Hepatocyte (in vitro differentiated cells): ENCODE measurements around the gene TRIM9.

Experiments
- CTCF ChIP-seq: fragments of 200-600 bp; sonication (generic); IDR thresholded peaks from 2 replicates; pipeline ENCODE4 v1.5.1; 2016; ENCODE audit warnings: antibody characterized with exemption, mild to moderate bottlenecking; ENCODE audit not compliant: poor library complexity
- EZH2 ChIP-seq: fragments of 200-600 bp; sonication (generic); IDR thresholded peaks from 2 replicates; pipeline ENCODE4 v1.6.1; 2016; ENCODE audit warnings: antibody characterized with exemption, mild to moderate bottlenecking, borderline replicate concordance
- EZH2phosphoT487 ChIP-seq: fragments of 200-600 bp; sonication (generic); IDR thresholded peaks from one replicate; pipeline ENCODE4 v1.6.1; 2018; ENCODE audit warnings: antibody characterized with exemption, mild to moderate bottlenecking, low read depth, moderate library complexity; ENCODE audit not compliant: unreplicated experiment, severe bottlenecking

GRCh38 chr14:51117593-51117992 is 22.7 kb upstream of the TRIM9 start:
- TF ChIP-seq CTCF: no peak
- TF ChIP-seq EZH2: no peak
- no peak for TF ChIP-seq EZH2phosphoT487
